Lung (tissue), 12 donors: ENCODE results near the gene DHRSX. TPM values are rescaled to one million over a fixed set of nuclear protein-coding genes. Genes with fewer than 3 reads are reported as not detected.

ENCODE experiments used
- ATAC-seq: fragments of 200-7000 bp; cut with Tn5 transposase; one replicate; pipeline ENCODE4 v1.9.1; 2020; ENCODE audit warnings: moderate number of reproducible peaks; ENCODE audit not compliant: insufficient read depth, low FRiP score
- DNase-seq, 3 donors: peaks; one replicate each; pipeline ENCODE4 v3.0.0-alpha.2; 2013 to 2017
- H3K27ac ChIP-seq, 2 donors: one replicate each; pipeline ENCODE4 v1.5.1; 2013; ENCODE audit warnings: mild to moderate bottlenecking in 2 of 2, moderate library complexity in 2 of 2, control low read depth in 1 of 2, inconsistent platforms in 1 of 2, low read depth in 1 of 2, low read length in 1 of 2
- H3K27me3 ChIP-seq, 3 donors: one replicate each; pipeline ENCODE4 v1.5.1; 2013; ENCODE audit warnings: low read length in 2 of 3; ENCODE audit not compliant: control insufficient read depth in 3 of 3, insufficient read depth in 3 of 3
- H3K36me3 ChIP-seq, 4 donors: one replicate each; pipeline ENCODE4 v1.5.1; 2013; ENCODE audit warnings: low read length in 4 of 4, mild to moderate bottlenecking in 1 of 4, moderate library complexity in 1 of 4; ENCODE audit not compliant: control insufficient read depth in 4 of 4, insufficient read depth in 4 of 4
- H3K4me1 ChIP-seq, 5 donors: one replicate each; pipeline ENCODE4 v1.5.1; 2013; ENCODE audit warnings: low read length in 5 of 5, mild to moderate bottlenecking in 2 of 5, moderate library complexity in 1 of 5; ENCODE audit not compliant: control insufficient read depth in 5 of 5, insufficient read depth in 5 of 5
- H3K4me3 ChIP-seq: one replicate; pipeline ENCODE4 v1.5.1; 2013; ENCODE audit warnings: mild to moderate bottlenecking, control low read depth, moderate library complexity
- H3K9ac ChIP-seq, 2 donors: one replicate each; pipeline ENCODE4 v1.5.1; 2013; ENCODE audit warnings: low read length in 2 of 2, control low read depth in 1 of 2; ENCODE audit not compliant: insufficient read depth in 1 of 2
- H3K9me3 ChIP-seq, 4 donors: one replicate each; pipeline ENCODE4 v1.5.1; 2013; ENCODE audit warnings: low read length in 3 of 4, mild to moderate bottlenecking in 1 of 4, moderate library complexity in 1 of 4; ENCODE audit not compliant: control insufficient read depth in 4 of 4, insufficient read depth in 3 of 4
- WGBS, 2 donors: extraction: QIAGEN DNeasy Blood & Tissue Kit; methylation state at CpG; one replicate each; pipeline ENCODE4 v1.1.7; 2013; 5-methylcytosine and 5-hydroxymethylcytosine counted together
- polyA plus RNA-seq, 2 donors: library from polyadenylated mRNA; stranded (reverse); fragments of 200-250 nt; gene quantifications; one replicate each; pipeline ENCODE4 v1.2.1, GENCODE V29; 2013
- total RNA-seq, 2 donors: library from RNA; depleted of rRNA in 1 of 2; stranded (reverse); fragments of >200 nt in 1 of 2; gene quantifications; one replicate each; pipeline ENCODE4 v1.2.1, GENCODE V29; 2014 to 2021
- TF ChIP-seq, protein P1 (sequence below): IDR thresholded peaks from 2 replicates; pipeline ENCODE4 v1.5.1; 2012; ENCODE audit warnings: mild to moderate bottlenecking; ENCODE audit errors: control extremely low read depth, extremely low read depth
- donor health status: control.
- donor health status: control.
- donor health status: Bipolar disorder and iron deficiency.
- donor health status: healthy.
- donor health status: DM: yes; HTN: yes; CAD: no.

DHRSX gene
- total and polyA plus RNA-seq, 4 donors = 7.0 to 26.3 (median 18.9) TPM

- Histone ChIP-seq H3K9me3 (no peaks in the 10 kb centered on the region), H3K4me1 (peaks cover 0 to 3% (median 0%) of the 10 kb centered on the region in 5 donors), H3K27ac (no peak overlapping the region), H3K4me3 (no peak overlapping the region), H3K27me3 (no peaks in the 10 kb centered on the region), H3K9ac (no peak overlapping the region), H3K36me3 (no peaks in the 10 kb centered on the region)
- TF ChIP-seq, protein P1, sequence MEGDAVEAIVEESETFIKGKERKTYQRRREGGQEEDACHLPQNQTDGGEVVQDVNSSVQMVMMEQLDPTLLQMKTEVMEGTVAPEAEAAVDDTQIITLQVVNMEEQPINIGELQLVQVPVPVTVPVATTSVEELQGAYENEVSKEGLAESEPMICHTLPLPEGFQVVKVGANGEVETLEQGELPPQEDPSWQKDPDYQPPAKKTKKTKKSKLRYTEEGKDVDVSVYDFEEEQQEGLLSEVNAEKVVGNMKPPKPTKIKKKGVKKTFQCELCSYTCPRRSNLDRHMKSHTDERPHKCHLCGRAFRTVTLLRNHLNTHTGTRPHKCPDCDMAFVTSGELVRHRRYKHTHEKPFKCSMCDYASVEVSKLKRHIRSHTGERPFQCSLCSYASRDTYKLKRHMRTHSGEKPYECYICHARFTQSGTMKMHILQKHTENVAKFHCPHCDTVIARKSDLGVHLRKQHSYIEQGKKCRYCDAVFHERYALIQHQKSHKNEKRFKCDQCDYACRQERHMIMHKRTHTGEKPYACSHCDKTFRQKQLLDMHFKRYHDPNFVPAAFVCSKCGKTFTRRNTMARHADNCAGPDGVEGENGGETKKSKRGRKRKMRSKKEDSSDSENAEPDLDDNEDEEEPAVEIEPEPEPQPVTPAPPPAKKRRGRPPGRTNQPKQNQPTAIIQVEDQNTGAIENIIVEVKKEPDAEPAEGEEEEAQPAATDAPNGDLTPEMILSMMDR = no peak
- WGBS, 2 donors = 82 to 87% methylated on average over 8 of the region's 8 CpGs
- no peak for DNase-seq
- ATAC-seq = no peak
Observed at GRCh38 chrX:2373615-2374014, 127.2 kb downstream of the DHRSX start.

DNA sequence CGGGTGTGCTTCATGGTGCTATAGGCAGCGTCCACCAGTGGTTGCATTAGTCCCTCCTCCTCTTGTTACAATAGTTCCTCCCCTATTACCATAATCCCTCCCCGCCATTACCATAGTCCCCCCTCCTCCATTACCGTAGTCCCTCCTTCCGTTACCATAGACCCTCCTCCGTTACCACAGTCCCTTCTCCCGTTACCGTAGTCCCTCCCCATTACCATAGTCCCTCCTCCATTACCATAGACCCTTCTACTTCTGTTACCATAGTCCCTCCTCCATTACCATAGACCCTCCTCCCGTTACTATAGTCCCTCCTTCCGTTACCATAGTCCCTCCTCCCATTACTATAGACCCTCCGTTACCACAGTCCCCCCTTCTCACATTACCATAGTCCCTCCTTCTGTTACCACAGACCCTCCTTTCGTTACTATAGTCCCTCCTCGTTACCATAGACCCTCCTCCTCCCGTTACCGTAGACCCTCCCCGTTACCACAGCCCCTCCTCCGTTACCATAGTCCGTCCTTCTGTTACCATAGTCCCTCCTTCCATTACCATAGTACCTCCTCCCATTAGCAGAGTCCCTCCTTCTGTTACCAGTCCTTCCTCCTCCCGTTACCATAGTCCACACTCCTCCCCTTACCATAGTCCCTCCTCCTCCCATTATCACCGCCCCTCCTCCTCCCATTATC lies 129.6 kb downstream of the DHRSX start:
- TF ChIP-seq, protein P1 = no peak
- DNase-seq (peak in 2 of 3 donors; percentile 52 to 53), ATAC-seq (no peak)
- H3K4me1 ChIP-seq = peaks cover 0 to 3% (median 0%) of the 10 kb centered on the region in 5 donors
- no peaks in the 10 kb centered on the region for H3K36me3 ChIP-seq
- H3K27ac ChIP-seq = no peak overlapping the region
- H3K4me3 ChIP-seq = no peak overlapping the region
- H3K9me3 ChIP-seq = no peaks in the 10 kb centered on the region
- H3K27me3 ChIP-seq = no peaks in the 10 kb centered on the region
- no peak overlapping the region for H3K9ac ChIP-seq
- 88% methylated on average over 20 of the region's 20 CpGs for WGBS, 2 donors

DNA sequence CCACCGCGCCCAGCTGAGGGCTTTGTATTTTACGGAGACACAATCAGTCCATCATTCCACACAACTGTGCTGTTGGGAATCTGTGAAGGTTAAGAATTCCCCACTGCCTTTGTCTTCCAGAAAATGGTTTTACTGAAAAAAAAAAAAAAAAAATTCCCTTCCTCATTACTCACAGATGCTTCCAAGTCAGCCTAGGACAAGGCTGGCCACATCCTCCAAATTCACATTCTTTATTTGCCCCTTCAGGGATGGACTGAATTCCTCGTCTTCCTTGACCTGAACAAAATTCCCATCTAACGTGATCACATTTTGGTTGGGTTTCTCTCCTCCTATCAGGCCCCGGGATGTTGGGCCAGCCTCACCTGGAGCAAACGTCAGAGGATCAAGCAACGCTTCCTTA lies 130.3 kb downstream of the DHRSX start:
- Histone ChIP-seq H3K4me1 (peaks cover 0 to 3% (median 0%) of the 10 kb centered on the region in 5 donors), H3K9me3 (no peaks in the 10 kb centered on the region), H3K4me3 (no peak overlapping the region), H3K36me3 (no peaks in the 10 kb centered on the region), H3K9ac (no peak overlapping the region), H3K27me3 (no peaks in the 10 kb centered on the region), H3K27ac (no peak overlapping the region)
- ATAC-seq (no peak), DNase-seq (no peak)
- TF ChIP-seq, protein P1 = no peak
- WGBS, 2 donors = 96 to 98% methylated on average over 8 of the region's 8 CpGs
